Right lobe of liver (tissue), 6 donors: ENCODE data around the gene CCL4. TPM values are rescaled to one million over a fixed set of nuclear protein-coding genes. Genes with fewer than 3 reads are reported as not detected.
A peak's percentile ranks its signal among the peaks of the same experiment; 100 is the strongest.
"Not testable (repeated sequence)": the region's sequence is repeated elsewhere in the genome, so short reads cannot be mapped to it uniquely, and the experiment has no call there.

Source experiments
- ATAC-seq, 4 donors: fragments of 200-7000 bp; cut with Tn5 transposase; one replicate each; pipeline ENCODE4 v1.9.1; 2020; ENCODE audit warnings: mild to moderate bottlenecking in 4 of 4, moderate library complexity in 4 of 4
- DNase-seq, 3 donors: peaks; one replicate each; pipeline ENCODE4 v3.0.0-alpha.2; 2020
- H3K27ac ChIP-seq, 3 donors: fragments of 200-600 bp; one replicate each; pipeline ENCODE4 v1.8.0; 2022
- H3K27me3 ChIP-seq, 2 donors: fragments of 200-600 bp; one replicate each; pipeline ENCODE4 v1.8.0; 2022
- H3K36me3 ChIP-seq, 4 donors: fragments of 200-600 bp; sonication (generic) in 1 of 4; one replicate each; pipeline versions ENCODE4 v1.5.1 to v1.8.0; 2017 to 2022; ENCODE audit warnings: control low read depth in 1 of 4
- H3K4me1 ChIP-seq, 4 donors: fragments of 200-600 bp; sonication (generic) in 1 of 4; one replicate each; pipeline versions ENCODE4 v1.5.1 to v1.8.0; 2017 to 2022; ENCODE audit warnings: control low read depth in 1 of 4
- H3K4me3 ChIP-seq, 3 donors: fragments of 200-600 bp; one replicate each; pipeline ENCODE4 v1.8.0; 2022
- H3K9me3 ChIP-seq, 4 donors: fragments of 200-600 bp; sonication (generic) in 1 of 4; one replicate each; pipeline versions ENCODE4 v1.5.1 to v1.8.0; 2017 to 2022; ENCODE audit warnings: control low read depth in 1 of 4
- CTCF ChIP-seq, 4 donors: fragments of 200-600 bp in 3 of 4; fragments of 450-650 bp in 1 of 4; IDR thresholded peaks; one replicate each; pipeline versions ENCODE4 v1.5.1 to v1.8.0; 2016 to 2022; ENCODE audit warnings: antibody characterized with exemption in 4 of 4, mild to moderate bottlenecking in 2 of 4
- POLR2A ChIP-seq: fragments of 450-650 bp; IDR thresholded peaks from one replicate; pipeline ENCODE4 v1.6.1; 2017; ENCODE audit warnings: antibody characterized with exemption, mild to moderate bottlenecking
- WGBS: methylation state at CpG from one replicate; pipeline ENCODE4 v1.1.6; 2018; ENCODE audit warnings: low coverage, low lambda C conversion rate; ENCODE audit not compliant: insufficient coverage; ENCODE audit errors: missing lambda C conversion rate; 5-methylcytosine and 5-hydroxymethylcytosine counted together
- intact Hi-C, 2 donors: fragments of 100-400 bp; cut with DNase I; formaldehyde crosslinking; loops; one replicate each; pipeline versions ENCODE4 v1.11.2 to v1.14.1; 2022
- total RNA-seq, 6 experiments: library from RNA; depleted of rRNA in 2 of 6; stranded (reverse); fragments of >200 nt in 2 of 6; fragmentation: NEBNext Ultra II Directional in 3 of 6; extraction: Animal tissue kit (Norgen Biotek cat#: 25700) in 3 of 6; gene quantifications; one replicate each; pipeline versions ENCODE4 v1.1.0 to v1.2.4, GENCODE V29; 2016 to 2023
- donor health status: DM: no; HTN: yes; CAD: no.
- donor health status: DM: no; HTN: no; CAD: no.
- donor health status: DM: no; HTN: no; CAD: no.
- donor health status: DM: no; HTN: yes; CAD: no.
- donor health status: DM: no; HTN: yes; CAD: no.

CCL4 gene
- total RNA-seq, 6 experiments from 2014 or later = 0.79 to 7.1 (median 2.4) TPM

GRCh38 chr17:36088670-36089338 is 14.8 kb upstream of the CCL4 start:
- no peaks in the 10 kb centered on the region for H3K36me3 ChIP-seq
- intact Hi-C loops = no loop called here
- no peaks in the 10 kb centered on the region for H3K27me3 ChIP-seq
- no peaks in the 10 kb centered on the region for H3K9me3 ChIP-seq
- no peak for TF ChIP-seq POLR2A
- no peak for TF ChIP-seq CTCF (IDR thresholded peaks at IDR 0.05)
- peaks cover 0 to 26% (median 8%) of the 10 kb centered on the region in 4 donors for H3K4me1 ChIP-seq
- ATAC-seq = peak; percentile 17 to 71 (median 30)
- DNase-seq = no peak
- H3K4me3 ChIP-seq = no peak overlapping the region
- 81% methylated on average over 6 of the region's 14 CpGs for WGBS
- peak overlapping the region; percentile 31 to 38 (median 36) for H3K27ac ChIP-seq

- DNase-seq = no peak
Measured at GRCh38 chr17:36089339-36089865, 14.2 kb upstream of the CCL4 start.

GRCh38 chr17:36089888-36090836 is 13.5 kb upstream of the CCL4 start, which contains the start of gene CCL3:
Gene CCL3 (minus strand): TSS chr17:36090143. CDS start chr17:36090058, 85 bp downstream.
- no peak for TF ChIP-seq CTCF (IDR thresholded peaks at IDR 0.05)
- TF ChIP-seq POLR2A = no peak
- ATAC-seq (peak in 3 of 4 donors; percentile 24 to 28 (median 28)), DNase-seq (peak in 1 of 3 donors; percentile 40)
- Histone ChIP-seq H3K27me3 (no peaks in the 10 kb centered on the region), H3K36me3 (no peaks in the 10 kb centered on the region), H3K27ac (peak within 1 kb of the TSS; percentile 31 to 38 (median 36)), H3K4me3 (no peak within 1 kb of the TSS), H3K9me3 (no peaks in the 10 kb centered on the region), H3K4me1 (peaks cover 0 to 25% (median 8%) of the 10 kb centered on the region in 4 donors)
- WGBS = 58% methylated on average over 9 of the region's 9 CpGs
- intact Hi-C loops = no loop called here

More at GRCh38 chr17:36089339-36089865, 14.2 kb upstream of the CCL4 start:
- no peaks in the 10 kb centered on the region for H3K27me3 ChIP-seq
- H3K9me3 ChIP-seq = no peaks in the 10 kb centered on the region
- peaks cover 0 to 26% (median 8%) of the 10 kb centered on the region in 4 donors for H3K4me1 ChIP-seq
- WGBS = 62% methylated on average over 4 of the region's 4 CpGs
- TF ChIP-seq POLR2A (no peak), CTCF (IDR thresholded peaks at IDR 0.05) (no peak)
- peak overlapping the region; percentile 31 to 38 (median 36) for H3K27ac ChIP-seq
- intact Hi-C loops = no loop called here
- ATAC-seq = no peak
- no peaks in the 10 kb centered on the region for H3K36me3 ChIP-seq
- no peak overlapping the region for H3K4me3 ChIP-seq

- Histone ChIP-seq H3K4me1 (peaks cover 0 to 4% (median under 1%) of the 10 kb centered on the region in 4 donors), H3K4me3 (no peak overlapping the region), H3K36me3 (no peaks in the 10 kb centered on the region), H3K27me3 (no peaks in the 10 kb centered on the region), H3K27ac (no peak overlapping the region), H3K9me3 (no peaks in the 10 kb centered on the region)
- intact Hi-C loops = no loop called here
- WGBS = 33% methylated on average over 3 of the region's 4 CpGs
- ATAC-seq = peak in 1 of 4 donors; percentile 25
- DNase-seq = no peak
- no peak for TF ChIP-seq POLR2A
- TF ChIP-seq CTCF (IDR thresholded peaks at IDR 0.05) = no peak
Measured at GRCh38 chr17:36092230-36092629, 11.4 kb upstream of the CCL4 start.

- not testable (repeated sequence) for H3K27ac ChIP-seq
Measured at GRCh38 chr17:36092715-36093114, 10.9 kb upstream of the CCL4 start.

More at GRCh38 chr17:36092715-36093114, 10.9 kb upstream of the CCL4 start:
- H3K4me3 ChIP-seq, H3K27me3 ChIP-seq, H3K36me3 ChIP-seq, intact Hi-C loops, H3K4me1 ChIP-seq, DNase-seq, H3K9me3 ChIP-seq: not testable (repeated sequence)
- WGBS = 48% methylated on average over 6 of the region's 6 CpGs
- peak; percentile 50 to 69 (median 60) for ATAC-seq
